Kidney epithelial cell (primary cell): ENCODE data around the gene PPM1B. TPM values are rescaled to one million over a fixed set of nuclear protein-coding genes. Genes with fewer than 3 reads are reported as not detected.
"Not testable (repeated sequence)": the region's sequence is repeated elsewhere in the genome, so short reads cannot be mapped to it uniquely, and the experiment has no call there.

Experiments used
- DNase-seq: peaks from one replicate; pipeline ENCODE4 v3.0.0-alpha.2; 2010; ENCODE audit warnings: low read depth
- H3K27me3 ChIP-seq: 2 replicates; pipeline ENCODE4 v1.6.0; 2011; ENCODE audit warnings: low read length; ENCODE audit not compliant: control insufficient read depth, insufficient read depth
- H3K36me3 ChIP-seq: 2 replicates; pipeline ENCODE4 v1.5.1; 2011; ENCODE audit warnings: low read length; ENCODE audit not compliant: control insufficient read depth, insufficient read depth
- H3K4me3 ChIP-seq: 2 replicates; pipeline ENCODE4 v1.5.1; 2011; ENCODE audit warnings: low read depth, mild to moderate bottlenecking, control low read depth, low read length
- CTCF ChIP-seq: IDR thresholded peaks from 2 replicates; pipeline ENCODE4 v1.5.1; 2011; ENCODE audit warnings: mild to moderate bottlenecking, moderate library complexity, low read length, control low read depth, inconsistent platforms; ENCODE audit not compliant: insufficient read depth, poor library complexity, severe bottlenecking
- total RNA-seq: library from RNA; depleted of rRNA; stranded (reverse); fragments of >200 nt; gene quantifications from 2 replicates; pipeline ENCODE4 v1.2.3, GENCODE V29; 2015

The PPM1B gene
- total RNA-seq, 1 donor from 2014 or later = 22.7 TPM

GRCh38 chr2:44130441-44130840, 38.2 kb upstream of the PPM1B start:
- DNase-seq = no peak
- Histone ChIP-seq H3K27me3 (no peaks in the 10 kb centered on the region), H3K36me3 (no peaks in the 10 kb centered on the region), H3K4me3 (no peak overlapping the region)
- no peak for TF ChIP-seq CTCF

GRCh38 chr2:44131177-44131576, 37.5 kb upstream of the PPM1B start:
- TF ChIP-seq CTCF = no peak
- no peak for DNase-seq
- Histone ChIP-seq H3K36me3 (no peaks in the 10 kb centered on the region), H3K27me3 (no peaks in the 10 kb centered on the region), H3K4me3 (no peak overlapping the region)

GRCh38 chr2:44133602-44134001, 35.1 kb upstream of the PPM1B start:
- not testable (repeated sequence) for H3K27me3 ChIP-seq, H3K36me3 ChIP-seq, H3K4me3 ChIP-seq, DNase-seq

- no peak for TF ChIP-seq CTCF
- no peaks in the 10 kb centered on the region for H3K27me3 ChIP-seq
- DNase-seq = no peak
Observed at GRCh38 chr2:44134848-44135247, 33.8 kb upstream of the PPM1B start.

GRCh38 chr2:44135296-44135695, 33.4 kb upstream of the PPM1B start:
- no peak overlapping the region for H3K4me3 ChIP-seq
- no peaks in the 10 kb centered on the region for H3K36me3 ChIP-seq
- no peak for DNase-seq
- H3K27me3 ChIP-seq = no peaks in the 10 kb centered on the region
- TF ChIP-seq CTCF = no peak

More at GRCh38 chr2:44134848-44135247, 33.8 kb upstream of the PPM1B start:
- no peak overlapping the region for H3K4me3 ChIP-seq
- H3K36me3 ChIP-seq = no peaks in the 10 kb centered on the region

- no peaks in the 10 kb centered on the region for H3K27me3 ChIP-seq
- TF ChIP-seq CTCF = no peak
- no peaks in the 10 kb centered on the region for H3K36me3 ChIP-seq
- H3K4me3 ChIP-seq = no peak overlapping the region
- no peak for DNase-seq
Observed at GRCh38 chr2:44135771-44136170, 32.9 kb upstream of the PPM1B start.
